Measurements from ENCODE around the gene MSN.
"Not testable (repeated sequence)": the region's sequence is repeated elsewhere in the genome, so short reads cannot be mapped to it uniquely, and the experiment has no call there.

The MSN gene

DNA sequence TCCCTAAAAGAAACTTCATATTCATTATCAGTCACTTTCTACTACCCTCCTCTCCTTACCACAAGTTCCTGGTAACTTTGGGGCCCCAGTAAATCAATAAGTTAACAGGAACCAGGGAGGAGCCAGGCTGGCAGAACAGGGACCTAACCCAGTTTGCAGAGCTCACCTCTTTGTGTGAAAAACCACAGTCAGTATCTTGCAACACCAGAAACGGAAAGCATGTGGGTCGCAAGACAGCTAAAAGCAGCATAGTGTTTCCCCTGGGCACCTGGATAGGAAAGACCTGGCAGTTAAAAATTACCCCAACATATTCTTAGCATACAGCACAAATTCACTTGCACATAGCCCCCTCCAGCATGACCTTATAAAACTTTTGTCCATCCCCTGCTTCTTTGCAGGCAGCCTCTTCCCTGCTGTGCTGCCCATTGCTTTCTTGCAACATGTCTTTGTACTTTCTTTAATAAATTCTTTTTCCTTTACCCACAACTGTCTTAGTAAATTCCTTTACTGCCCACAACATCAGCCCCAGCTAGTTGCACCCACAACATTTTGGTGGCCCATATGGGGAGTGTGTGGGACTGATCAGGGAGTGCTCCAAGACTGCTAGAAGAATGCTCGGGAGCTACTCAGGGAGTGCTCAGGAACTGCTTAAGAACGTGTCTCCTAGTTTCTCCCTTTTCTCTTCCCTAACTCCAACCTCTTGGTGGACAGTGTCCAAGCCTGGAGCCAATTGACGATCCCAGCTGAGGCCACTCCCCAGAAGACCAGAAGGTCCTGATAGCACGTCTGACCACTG, 83.4 kb downstream of the MSN start:
- H3K9me3 ChIP-seq (ENCODE audit: control insufficient read depth, insufficient read depth, low read depth, low read length), result peaks cover 29% of the 10 kb centered on the region
- no peak overlapping the region for H3K9ac ChIP-seq (ENCODE audit: low read length)
- H3K36me3 ChIP-seq (ENCODE audit: control insufficient read depth, insufficient read depth, low read length), result no peaks in the 10 kb centered on the region
- H3K27me3 ChIP-seq (ENCODE audit: control insufficient read depth, insufficient read depth, low read length), result no peaks in the 10 kb centered on the region
- no peak overlapping the region for H3K4me3 ChIP-seq (ENCODE audit: low read depth, low read length)
- H3K4me1 ChIP-seq (ENCODE audit: control insufficient read depth, insufficient read depth, low read length), result peaks cover 1% of the 10 kb centered on the region; the same call in 1 of the 2 replicates
- no peak overlapping the region for H3K27ac ChIP-seq (ENCODE audit: low read depth, low read length)

DNA sequence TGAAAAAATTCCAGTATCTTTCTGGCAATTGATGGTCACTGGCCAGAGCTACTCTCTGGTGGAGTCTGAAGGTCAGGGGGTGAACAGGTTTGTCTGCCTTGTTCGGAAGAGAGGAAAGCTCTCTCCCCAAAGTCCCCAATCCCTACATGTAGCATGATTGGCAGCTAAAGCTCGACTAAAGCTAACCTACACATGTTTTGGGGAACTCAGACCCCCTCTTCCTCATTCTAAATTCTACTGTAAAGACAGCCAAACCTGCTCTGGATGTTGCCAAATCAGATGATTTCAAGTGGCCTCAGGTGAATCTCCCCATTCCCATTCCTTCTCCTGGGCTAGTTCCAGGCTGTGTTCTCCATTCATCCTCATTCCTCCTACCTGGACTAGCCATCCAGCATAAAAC, 84.1 kb downstream of the MSN start:
- no peak overlapping the region for H3K4me3 ChIP-seq (ENCODE audit: low read depth, low read length)
- H3K27me3 ChIP-seq (ENCODE audit: control insufficient read depth, insufficient read depth, low read length), result no peaks in the 10 kb centered on the region
- H3K36me3 ChIP-seq (ENCODE audit: control insufficient read depth, insufficient read depth, low read length), result no peaks in the 10 kb centered on the region
- H3K9me3 ChIP-seq (ENCODE audit: control insufficient read depth, insufficient read depth, low read depth, low read length), result peaks cover 26% of the 10 kb centered on the region
- H3K27ac ChIP-seq (ENCODE audit: low read depth, low read length), result no peak overlapping the region
- no peaks in the 10 kb centered on the region for H3K4me1 ChIP-seq (ENCODE audit: control insufficient read depth, insufficient read depth, low read length)
- no peak overlapping the region for H3K9ac ChIP-seq (ENCODE audit: low read length)

DNA sequence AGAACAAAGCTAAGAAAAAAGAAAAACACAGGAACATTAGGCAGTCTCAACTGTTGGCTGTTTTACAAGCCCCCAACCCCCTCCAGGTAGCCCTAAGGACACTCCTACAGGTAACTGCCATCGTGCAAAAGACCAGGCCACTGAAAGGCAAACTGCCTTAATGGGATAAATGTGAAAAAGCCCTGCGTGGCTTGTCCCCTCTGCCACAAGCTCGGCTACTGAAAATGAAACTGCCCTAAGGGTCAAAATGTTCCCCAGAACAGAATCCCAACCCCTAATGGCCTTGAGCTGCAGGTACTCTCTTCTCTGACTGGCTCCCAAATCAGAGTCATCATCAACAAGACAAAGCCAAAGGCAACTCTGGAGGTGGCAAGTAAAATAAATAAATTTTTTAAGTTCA, 84.8 kb downstream of the MSN start:
- Histone ChIP-seq H3K4me3 (ENCODE audit: low read depth, low read length) (no peak overlapping the region), H3K9ac (ENCODE audit: low read length) (no peak overlapping the region), H3K36me3 (ENCODE audit: control insufficient read depth, insufficient read depth, low read length) (no peaks in the 10 kb centered on the region), H3K27me3 (ENCODE audit: control insufficient read depth, insufficient read depth, low read length) (no peaks in the 10 kb centered on the region), H3K4me1 (ENCODE audit: control insufficient read depth, insufficient read depth, low read length) (no peaks in the 10 kb centered on the region), H3K9me3 (ENCODE audit: control insufficient read depth, insufficient read depth, low read depth, low read length) (peaks cover 25% of the 10 kb centered on the region), H3K27ac (ENCODE audit: low read depth, low read length) (no peak overlapping the region)

DNA sequence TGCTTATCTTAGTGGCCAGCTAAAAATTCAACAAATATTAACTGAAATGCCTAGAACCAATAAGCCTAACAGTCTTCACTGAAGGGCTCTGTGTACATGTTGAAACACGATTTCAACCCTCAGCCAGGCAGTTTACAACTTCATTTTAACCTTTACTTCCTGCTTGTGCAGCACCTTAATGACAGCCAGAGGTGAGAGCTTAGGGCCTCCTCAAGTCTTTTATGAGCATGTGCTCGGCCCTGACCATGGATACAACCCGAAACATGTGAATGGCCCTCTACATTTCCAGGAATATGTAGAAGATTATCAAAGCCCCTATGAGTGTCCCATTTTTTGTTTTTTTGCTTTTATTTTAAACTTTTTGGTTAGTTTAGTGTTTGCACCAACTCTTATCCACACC, 88.3 kb downstream of the MSN start:
- Histone ChIP-seq H3K36me3 (ENCODE audit: control insufficient read depth, insufficient read depth, low read length) (no peaks in the 10 kb centered on the region), H3K9me3 (ENCODE audit: control insufficient read depth, insufficient read depth, low read depth, low read length) (peaks cover 17% of the 10 kb centered on the region), H3K27me3 (ENCODE audit: control insufficient read depth, insufficient read depth, low read length) (no peaks in the 10 kb centered on the region), H3K27ac (ENCODE audit: low read depth, low read length) (no peak overlapping the region), H3K4me3 (ENCODE audit: low read depth, low read length) (no peak overlapping the region), H3K4me1 (ENCODE audit: control insufficient read depth, insufficient read depth, low read length) (no peaks in the 10 kb centered on the region), H3K9ac (ENCODE audit: low read length) (no peak overlapping the region)

DNA sequence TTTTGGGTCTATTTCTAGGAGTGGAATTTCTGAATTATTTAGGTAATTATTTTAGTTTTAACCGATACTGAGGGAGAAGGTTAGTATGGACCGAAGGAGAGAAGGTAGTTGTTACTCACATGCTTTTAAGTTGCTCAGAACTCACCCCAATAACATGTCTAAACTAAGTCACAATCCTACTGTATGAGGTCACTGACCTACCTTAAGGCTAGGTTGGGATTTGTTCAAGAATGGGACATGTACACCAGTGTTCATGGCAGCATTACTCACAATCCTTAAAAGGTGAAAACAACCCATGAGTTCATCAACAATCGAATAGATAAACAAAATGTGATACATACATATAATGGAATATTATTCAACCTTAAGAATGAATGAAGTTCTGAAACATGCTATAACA, 90.5 kb downstream of the MSN start:
- Histone ChIP-seq H3K9me3 (ENCODE audit: control insufficient read depth, insufficient read depth, low read depth, low read length) (peaks cover 2% of the 10 kb centered on the region; the same call in 1 of the 2 replicates), H3K27ac (ENCODE audit: low read depth, low read length) (no peak overlapping the region), H3K36me3 (ENCODE audit: control insufficient read depth, insufficient read depth, low read length) (no peaks in the 10 kb centered on the region), H3K27me3 (ENCODE audit: control insufficient read depth, insufficient read depth, low read length) (no peaks in the 10 kb centered on the region), H3K4me3 (ENCODE audit: low read depth, low read length) (no peak overlapping the region), H3K9ac (ENCODE audit: low read length) (no peak overlapping the region), H3K4me1 (ENCODE audit: control insufficient read depth, insufficient read depth, low read length) (no peaks in the 10 kb centered on the region)

DNA sequence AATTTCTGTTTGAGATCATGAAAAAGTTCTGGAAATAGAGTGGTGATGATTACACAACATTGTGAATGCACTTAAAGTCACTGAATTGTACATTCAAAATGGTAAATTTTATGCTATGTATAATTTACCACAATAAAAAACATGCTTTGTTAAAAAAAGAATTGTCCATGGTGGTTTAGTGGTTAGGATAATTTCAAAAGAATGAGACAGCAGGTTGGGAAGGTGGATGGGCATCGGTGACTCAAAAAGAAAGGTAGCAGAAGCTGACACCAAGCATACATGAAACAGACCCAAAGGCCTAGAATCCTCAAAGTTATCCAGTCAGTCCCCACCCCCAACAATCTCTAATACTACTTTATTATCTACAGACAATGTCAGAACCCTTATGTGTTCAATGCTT, 91.1 kb downstream of the MSN start:
- Histone ChIP-seq H3K4me3 (ENCODE audit: low read depth, low read length) (no peak overlapping the region), H3K9ac (ENCODE audit: low read length) (no peak overlapping the region), H3K9me3 (ENCODE audit: control insufficient read depth, insufficient read depth, low read depth, low read length) (no peaks in the 10 kb centered on the region; the same call in 1 of the 2 replicates), H3K27ac (ENCODE audit: low read depth, low read length) (no peak overlapping the region), H3K36me3 (ENCODE audit: control insufficient read depth, insufficient read depth, low read length) (no peaks in the 10 kb centered on the region), H3K27me3 (ENCODE audit: control insufficient read depth, insufficient read depth, low read length) (no peaks in the 10 kb centered on the region), H3K4me1 (ENCODE audit: control insufficient read depth, insufficient read depth, low read length) (no peaks in the 10 kb centered on the region)

DNA sequence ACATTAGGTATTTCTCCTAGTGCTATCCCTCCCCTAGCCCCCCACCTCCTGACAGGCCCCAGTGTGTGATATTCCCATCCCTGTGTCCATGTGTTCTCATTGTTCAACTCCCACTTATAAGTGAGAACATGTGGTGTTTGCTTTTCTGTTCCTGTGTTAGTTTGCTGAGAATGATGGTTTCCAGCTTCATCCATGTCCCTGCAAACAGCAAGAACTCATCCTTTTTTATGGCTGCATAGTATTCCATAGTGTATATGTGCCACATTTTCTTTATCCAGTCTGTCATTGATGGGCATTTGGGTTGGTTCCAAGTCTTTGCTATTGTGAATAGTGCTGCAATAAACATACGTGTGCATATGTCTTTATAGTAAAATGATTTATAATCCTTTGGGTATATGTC, 92.1 kb downstream of the MSN start:
- H3K9me3 ChIP-seq (ENCODE audit: control insufficient read depth, insufficient read depth, low read depth, low read length); H3K4me3 ChIP-seq (ENCODE audit: low read depth, low read length); H3K36me3 ChIP-seq (ENCODE audit: control insufficient read depth, insufficient read depth, low read length); H3K27me3 ChIP-seq (ENCODE audit: control insufficient read depth, insufficient read depth, low read length); H3K9ac ChIP-seq (ENCODE audit: low read length); H3K4me1 ChIP-seq (ENCODE audit: control insufficient read depth, insufficient read depth, low read length); H3K27ac ChIP-seq (ENCODE audit: low read depth, low read length): not testable (repeated sequence)

DNA sequence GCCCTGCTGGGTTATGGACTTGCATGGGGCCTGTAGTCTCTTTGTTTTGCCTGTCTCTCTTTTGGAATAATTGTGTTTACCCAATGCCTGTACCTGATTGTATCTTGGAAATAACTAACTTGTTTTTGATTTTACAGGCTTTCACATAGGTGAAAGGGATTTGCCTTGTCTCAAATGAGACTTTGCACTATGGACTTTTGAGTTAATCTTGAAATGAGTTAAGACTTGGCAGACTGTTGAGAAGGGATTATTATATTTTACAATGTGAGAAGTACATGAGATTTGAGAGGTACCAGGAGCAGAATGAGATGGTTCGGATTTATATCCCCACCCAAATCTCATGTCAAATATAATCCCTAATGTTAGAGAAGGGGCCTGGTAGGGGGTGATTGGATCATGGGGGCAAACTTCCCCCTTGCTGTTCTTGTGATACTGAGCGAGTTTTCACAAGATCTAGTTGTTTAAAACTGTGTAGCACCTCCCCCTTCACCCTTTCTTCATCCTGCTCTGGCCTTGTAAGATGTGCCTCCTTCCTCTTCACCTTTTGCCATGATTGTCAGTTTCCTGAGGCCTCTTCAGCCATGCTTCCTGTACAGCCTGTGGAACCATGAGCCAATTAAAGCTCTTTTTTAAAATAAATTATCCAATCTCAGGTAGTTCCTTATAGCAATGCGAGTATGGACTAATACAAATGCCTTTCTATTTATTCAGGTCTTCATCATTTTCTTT, 102.3 kb downstream of the MSN start:
- Histone ChIP-seq H3K4me3 (ENCODE audit: low read depth, low read length) (no peak overlapping the region), H3K27me3 (ENCODE audit: control insufficient read depth, insufficient read depth, low read length) (no peaks in the 10 kb centered on the region), H3K9me3 (ENCODE audit: control insufficient read depth, insufficient read depth, low read depth, low read length) (peaks cover 4% of the 10 kb centered on the region; the same call in 1 of the 2 replicates), H3K27ac (ENCODE audit: low read depth, low read length) (no peak overlapping the region), H3K9ac (ENCODE audit: low read length) (no peak overlapping the region), H3K4me1 (ENCODE audit: control insufficient read depth, insufficient read depth, low read length) (no peaks in the 10 kb centered on the region), H3K36me3 (ENCODE audit: control insufficient read depth, insufficient read depth, low read length) (no peaks in the 10 kb centered on the region)

DNA sequence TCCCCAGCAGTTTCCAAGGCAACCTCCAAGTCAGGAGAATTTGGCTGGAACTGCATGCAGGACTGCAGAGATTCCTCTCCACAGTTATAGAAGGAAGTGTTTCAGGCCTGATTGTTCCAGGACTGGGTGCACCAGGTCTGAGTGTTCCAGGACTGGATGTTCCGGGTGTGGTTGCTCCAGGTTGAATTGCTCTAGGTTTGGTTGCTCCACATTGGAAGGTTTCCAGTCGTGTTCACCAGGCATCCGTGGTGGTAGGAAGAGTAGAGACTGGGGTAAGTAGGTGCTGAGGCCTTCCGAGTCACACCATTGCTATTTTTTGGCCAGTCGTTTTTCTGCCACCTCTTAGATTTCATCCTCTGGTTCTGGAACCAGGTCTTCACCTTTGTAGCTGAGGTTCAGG, 105.4 kb downstream of the MSN start:
- Histone ChIP-seq H3K27me3 (ENCODE audit: control insufficient read depth, insufficient read depth, low read length) (no peaks in the 10 kb centered on the region), H3K27ac (ENCODE audit: low read depth, low read length) (no peak overlapping the region), H3K9ac (ENCODE audit: low read length) (no peak overlapping the region), H3K36me3 (ENCODE audit: control insufficient read depth, insufficient read depth, low read length) (no peaks in the 10 kb centered on the region), H3K4me3 (ENCODE audit: low read depth, low read length) (no peak overlapping the region), H3K4me1 (ENCODE audit: control insufficient read depth, insufficient read depth, low read length) (no peaks in the 10 kb centered on the region), H3K9me3 (ENCODE audit: control insufficient read depth, insufficient read depth, low read depth, low read length) (peaks cover 2% of the 10 kb centered on the region; the same call in 1 of the 2 replicates)

DNA sequence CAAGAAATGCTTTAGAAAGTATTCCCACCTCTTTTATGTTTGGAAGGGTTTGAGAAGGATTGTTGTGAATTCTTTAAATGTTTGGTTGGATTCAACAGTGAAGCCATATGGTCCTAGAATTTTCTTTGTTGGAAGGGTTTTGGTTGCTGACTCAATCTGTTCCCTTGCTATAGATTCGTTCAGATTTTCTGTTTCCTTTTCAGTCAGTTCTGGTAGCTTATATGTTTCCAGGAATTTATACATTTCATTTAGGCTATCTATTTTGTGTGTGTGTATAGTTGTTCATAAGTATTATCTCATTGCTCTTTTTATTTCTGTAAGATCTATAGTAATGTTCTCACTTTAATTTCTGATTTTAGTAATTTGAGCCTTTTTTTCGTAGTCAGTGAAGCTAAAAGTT, 114.4 kb downstream of the MSN start:
- Histone ChIP-seq H3K36me3 (ENCODE audit: control insufficient read depth, insufficient read depth, low read length) (no peaks in the 10 kb centered on the region), H3K27me3 (ENCODE audit: control insufficient read depth, insufficient read depth, low read length) (no peaks in the 10 kb centered on the region), H3K27ac (ENCODE audit: low read depth, low read length) (no peak overlapping the region), H3K9me3 (ENCODE audit: control insufficient read depth, insufficient read depth, low read depth, low read length) (peaks cover 3% of the 10 kb centered on the region; the same call in 1 of the 2 replicates), H3K4me3 (ENCODE audit: low read depth, low read length) (no peak overlapping the region), H3K4me1 (ENCODE audit: control insufficient read depth, insufficient read depth, low read length) (no peaks in the 10 kb centered on the region), H3K9ac (ENCODE audit: low read length) (no peak overlapping the region)

DNA sequence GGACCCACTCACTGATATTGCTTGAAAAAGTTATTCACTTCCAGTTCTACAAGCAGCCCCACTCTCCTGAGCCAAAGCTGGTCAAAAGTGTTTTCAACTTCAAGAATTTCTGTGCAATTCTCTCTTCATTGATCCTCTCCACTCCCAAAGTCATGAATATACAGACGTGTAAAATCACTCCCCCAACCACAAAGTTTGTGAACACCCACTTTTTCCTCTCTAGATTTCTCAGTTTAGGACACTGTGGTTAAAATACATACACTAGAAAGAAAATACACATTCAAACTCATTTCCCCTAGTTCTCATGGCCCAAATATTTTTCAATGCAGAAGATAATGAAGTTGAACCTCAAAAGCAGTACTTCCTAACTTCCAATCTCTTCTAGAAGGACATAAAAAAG, 116.3 kb downstream of the MSN start:
- Histone ChIP-seq H3K9ac (ENCODE audit: low read length) (no peak overlapping the region), H3K4me1 (ENCODE audit: control insufficient read depth, insufficient read depth, low read length) (no peaks in the 10 kb centered on the region), H3K4me3 (ENCODE audit: low read depth, low read length) (no peak overlapping the region), H3K36me3 (ENCODE audit: control insufficient read depth, insufficient read depth, low read length) (no peaks in the 10 kb centered on the region), H3K9me3 (ENCODE audit: control insufficient read depth, insufficient read depth, low read depth, low read length) (peaks cover 12% of the 10 kb centered on the region; the same call in 1 of the 2 replicates), H3K27ac (ENCODE audit: low read depth, low read length) (no peak overlapping the region), H3K27me3 (ENCODE audit: control insufficient read depth, insufficient read depth, low read length) (no peaks in the 10 kb centered on the region)
